Endodermal cell (in vitro differentiated cells): Measurements from ENCODE around the gene BOC. TPM values are rescaled to one million over a fixed set of nuclear protein-coding genes. Genes with fewer than 3 reads are reported as not detected.

Experiments used
- DNase-seq: peaks from one replicate; pipeline ENCODE4 v3.0.0-alpha.2; 2017
- H3K27ac ChIP-seq: 2 replicates; pipeline ENCODE4 v1.5.1; 2013; ENCODE audit warnings: mild to moderate bottlenecking, low read depth, low read length, moderate library complexity
- H3K27me3 ChIP-seq: 2 replicates; pipeline ENCODE4 v1.6.1; 2013; ENCODE audit warnings: mild to moderate bottlenecking, low read length, moderate library complexity; ENCODE audit not compliant: insufficient read depth, control insufficient read depth, poor library complexity, severe bottlenecking
- H3K36me3 ChIP-seq: 2 replicates; pipeline ENCODE4 v1.7.0; 2013; ENCODE audit warnings: mild to moderate bottlenecking, low read length, moderate library complexity; ENCODE audit not compliant: control insufficient read depth, insufficient read depth
- H3K4me1 ChIP-seq: one replicate; pipeline ENCODE4 v1.7.0; 2013; ENCODE audit warnings: low read length; ENCODE audit not compliant: control insufficient read depth, insufficient read depth
- H3K4me3 ChIP-seq: 2 replicates; pipeline ENCODE4 v1.5.1; 2013; ENCODE audit warnings: mild to moderate bottlenecking, low read length, moderate library complexity
- H3K9ac ChIP-seq: 2 replicates; pipeline ENCODE4 v1.6.1; 2013; ENCODE audit warnings: mild to moderate bottlenecking, low read length, moderate library complexity; ENCODE audit not compliant: poor library complexity, severe bottlenecking; ENCODE audit errors: extremely low read depth
- H3K9me3 ChIP-seq: 2 replicates; pipeline ENCODE4 v1.6.1; 2013; ENCODE audit warnings: mild to moderate bottlenecking, low read length, moderate library complexity; ENCODE audit not compliant: control insufficient read depth
- H3K27ac Mint-ChIP-seq: 2 replicates; pipeline ENCODE4 v1.8.0; 2020; ENCODE audit warnings: mixed read lengths
- H3K27me3 Mint-ChIP-seq: 2 replicates; pipeline ENCODE4 v1.8.0; 2021; ENCODE audit warnings: mild to moderate bottlenecking, mixed read lengths; ENCODE audit not compliant: insufficient read depth
- H3K36me3 Mint-ChIP-seq: 2 replicates; pipeline ENCODE4 v1.8.0; 2020; ENCODE audit warnings: low read depth, mixed read lengths
- H3K4me1 Mint-ChIP-seq: 2 replicates; pipeline ENCODE4 v1.8.0; 2020; ENCODE audit warnings: mixed read lengths
- H3K4me3 Mint-ChIP-seq: 2 replicates; pipeline ENCODE4 v1.8.0; 2020; ENCODE audit warnings: mild to moderate bottlenecking, moderate library complexity, mixed read lengths
- H3K9me3 Mint-ChIP-seq: 2 replicates; pipeline ENCODE4 v1.8.0; 2020; ENCODE audit warnings: mild to moderate bottlenecking, mixed read lengths
- WGBS, 2 experiments: methylation state at CpG; one replicate each; pipeline versions ENCODE4 v1.1.5 to v1.1.7; 2013; ENCODE audit warnings: missing lambda C conversion rate in 2 of 2, mixed read lengths in 1 of 2; ENCODE audit not compliant: insufficient coverage in 1 of 2, insufficient read length in 1 of 2; 5-methylcytosine and 5-hydroxymethylcytosine counted together
- total RNA-seq, 2 donors: library from RNA; stranded (reverse); fragmentation: NEBNext Ultra II Directional in 1 of 2; extraction: Animal tissue kit (Norgen Biotek cat#: 25700) in 1 of 2; gene quantifications; 2 replicates in 1 of 2; 3 replicates in 1 of 2; pipeline ENCODE4 v1.2.1, GENCODE V29; 2021
- TF ChIP-seq, protein P1 (sequence below): fragments of 200-600 bp; sonication (generic); conservative IDR thresholded peaks from 2 replicates; pipeline ENCODE4 v1.5.0; 2021; ENCODE audit warnings: antibody characterized with exemption, mild to moderate bottlenecking

The BOC gene
- total RNA-seq, 2 donors from 2014 or later, result 9.8 to 12.3 TPM

DNA sequence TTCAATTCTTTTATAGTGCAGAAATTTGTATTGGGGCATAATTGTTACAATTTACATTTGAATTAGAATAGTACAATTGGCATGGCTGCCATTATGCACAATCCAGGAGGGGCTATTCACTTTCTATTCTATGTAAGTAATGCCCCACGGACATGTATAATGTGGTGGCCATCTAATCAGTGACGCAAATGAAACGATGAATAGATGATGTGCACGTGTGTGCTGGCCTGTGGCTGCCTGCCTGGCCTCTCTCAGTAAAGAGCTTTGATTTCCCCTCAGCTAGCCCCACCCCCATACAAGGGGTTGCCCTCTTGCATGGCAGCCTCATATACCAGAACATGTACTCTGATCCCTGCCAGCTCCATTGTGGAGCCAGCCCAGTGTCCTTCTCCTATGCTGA, 86.5 kb downstream of the BOC start:
- Mint-ChIP-seq H3K27ac (no peak overlapping the region), H3K27me3 (no peaks in the 10 kb centered on the region), H3K36me3 (no peaks in the 10 kb centered on the region), H3K4me1 (peaks cover 22% of the 10 kb centered on the region), H3K4me3 (no peak overlapping the region), H3K9me3 (no peaks in the 10 kb centered on the region)
- Histone ChIP-seq H3K27me3 (no peaks in the 10 kb centered on the region), H3K9ac (no peak overlapping the region), H3K4me3 (no peak overlapping the region), H3K36me3 (no peaks in the 10 kb centered on the region), H3K4me1 (peaks cover 8% of the 10 kb centered on the region), H3K9me3 (no peaks in the 10 kb centered on the region), H3K27ac (peak overlapping the region; percentile 58)
- WGBS, 2 experiments, result 76 to 100% methylated on average over 2 to 4 of the region's 4 CpGs
- DNase-seq, result no peak
- TF ChIP-seq, protein P1, sequence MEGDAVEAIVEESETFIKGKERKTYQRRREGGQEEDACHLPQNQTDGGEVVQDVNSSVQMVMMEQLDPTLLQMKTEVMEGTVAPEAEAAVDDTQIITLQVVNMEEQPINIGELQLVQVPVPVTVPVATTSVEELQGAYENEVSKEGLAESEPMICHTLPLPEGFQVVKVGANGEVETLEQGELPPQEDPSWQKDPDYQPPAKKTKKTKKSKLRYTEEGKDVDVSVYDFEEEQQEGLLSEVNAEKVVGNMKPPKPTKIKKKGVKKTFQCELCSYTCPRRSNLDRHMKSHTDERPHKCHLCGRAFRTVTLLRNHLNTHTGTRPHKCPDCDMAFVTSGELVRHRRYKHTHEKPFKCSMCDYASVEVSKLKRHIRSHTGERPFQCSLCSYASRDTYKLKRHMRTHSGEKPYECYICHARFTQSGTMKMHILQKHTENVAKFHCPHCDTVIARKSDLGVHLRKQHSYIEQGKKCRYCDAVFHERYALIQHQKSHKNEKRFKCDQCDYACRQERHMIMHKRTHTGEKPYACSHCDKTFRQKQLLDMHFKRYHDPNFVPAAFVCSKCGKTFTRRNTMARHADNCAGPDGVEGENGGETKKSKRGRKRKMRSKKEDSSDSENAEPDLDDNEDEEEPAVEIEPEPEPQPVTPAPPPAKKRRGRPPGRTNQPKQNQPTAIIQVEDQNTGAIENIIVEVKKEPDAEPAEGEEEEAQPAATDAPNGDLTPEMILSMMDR, result no peak

GRCh38 chr3:113300596-113300995, 89.2 kb downstream of the BOC start:
- no peaks in the 10 kb centered on the region for H3K9me3 ChIP-seq
- H3K27ac Mint-ChIP-seq, result no peak overlapping the region
- H3K27ac ChIP-seq, result no peak overlapping the region
- H3K4me3 Mint-ChIP-seq, result no peak overlapping the region
- no peaks in the 10 kb centered on the region for H3K4me1 ChIP-seq
- no peak for DNase-seq
- H3K36me3 Mint-ChIP-seq, result no peaks in the 10 kb centered on the region
- peaks cover 8% of the 10 kb centered on the region for H3K4me1 Mint-ChIP-seq
- 86 to 94% methylated on average over 1 of the region's 2 CpGs for WGBS, 2 experiments
- no peaks in the 10 kb centered on the region for H3K27me3 ChIP-seq
- H3K27me3 Mint-ChIP-seq, result no peaks in the 10 kb centered on the region
- no peak overlapping the region for H3K9ac ChIP-seq
- no peaks in the 10 kb centered on the region for H3K36me3 ChIP-seq
- no peak overlapping the region for H3K4me3 ChIP-seq
- no peaks in the 10 kb centered on the region for H3K9me3 Mint-ChIP-seq
- TF ChIP-seq, protein P1, result no peak

DNA sequence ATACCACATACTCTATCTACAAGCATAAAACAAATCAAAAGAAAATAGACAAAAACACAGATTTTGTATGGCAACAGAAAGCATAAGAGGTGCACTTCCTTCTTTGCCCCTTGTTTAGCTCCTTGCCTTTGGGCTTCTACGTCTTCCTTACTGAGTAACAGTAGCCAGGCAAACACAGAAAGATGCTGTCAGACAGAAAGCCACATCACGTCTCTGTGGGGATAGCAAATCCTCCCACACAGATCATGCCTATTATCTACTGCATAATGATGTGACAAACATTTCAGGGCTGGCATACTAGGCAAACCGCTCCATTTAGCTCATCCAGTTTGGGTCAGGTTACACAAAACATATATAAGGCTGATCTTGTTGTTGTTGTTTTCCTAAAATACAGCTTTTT, 92.7 kb downstream of the BOC start:
- Histone ChIP-seq H3K4me3 (no peak overlapping the region), H3K36me3 (no peaks in the 10 kb centered on the region), H3K9ac (no peak overlapping the region), H3K9me3 (no peaks in the 10 kb centered on the region), H3K4me1 (no peaks in the 10 kb centered on the region), H3K27me3 (no peaks in the 10 kb centered on the region), H3K27ac (no peak overlapping the region)
- TF ChIP-seq, protein P1, result no peak
- no peak for DNase-seq
- Mint-ChIP-seq H3K4me1 (no peaks in the 10 kb centered on the region), H3K27me3 (no peaks in the 10 kb centered on the region), H3K4me3 (no peak overlapping the region), H3K9me3 (no peaks in the 10 kb centered on the region), H3K27ac (no peak overlapping the region), H3K36me3 (no peaks in the 10 kb centered on the region)
- WGBS, 2 experiments, result 72 to 89% methylated on average over 2 to 3 of the region's 3 CpGs
